Limb (tissue), 2 donors: ENCODE measurements around the gene KCNQ2.

ENCODE experiments used
- DNase-seq, 2 donors: peaks; one replicate each; pipeline ENCODE4 v3.0.0-alpha.2; 2016; ENCODE audit errors: extremely low spot score in 2 of 2

KCNQ2 gene

DNA sequence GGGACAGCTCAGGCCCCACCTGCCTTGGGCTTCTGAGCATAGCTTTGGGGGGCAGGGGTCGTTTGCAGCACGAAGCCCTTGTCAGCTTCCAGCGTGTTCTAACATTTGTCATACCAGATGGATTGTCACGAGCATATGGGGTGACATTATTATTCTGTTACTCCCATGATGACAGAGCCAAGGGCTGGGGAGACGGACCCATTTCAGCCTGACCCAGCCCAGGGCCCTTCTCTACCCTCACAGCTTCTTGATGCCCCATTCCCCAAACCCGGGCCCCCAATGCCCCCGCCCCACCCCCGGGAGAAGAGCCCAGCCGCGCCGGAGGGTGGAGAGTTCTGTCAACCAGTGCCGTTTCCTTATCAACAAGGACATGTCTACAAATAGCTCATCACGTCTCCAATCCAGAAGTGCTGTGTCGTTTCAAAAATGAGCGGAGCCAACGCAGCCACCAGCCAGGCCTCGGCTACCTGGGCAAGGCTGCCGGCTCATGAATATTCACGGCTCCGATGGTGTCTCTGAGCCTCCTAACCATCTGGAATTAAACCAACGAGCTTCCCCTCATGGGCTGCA is 101.8 kb downstream of the KCNQ2 start:
- DNase-seq = no peak

DNA sequence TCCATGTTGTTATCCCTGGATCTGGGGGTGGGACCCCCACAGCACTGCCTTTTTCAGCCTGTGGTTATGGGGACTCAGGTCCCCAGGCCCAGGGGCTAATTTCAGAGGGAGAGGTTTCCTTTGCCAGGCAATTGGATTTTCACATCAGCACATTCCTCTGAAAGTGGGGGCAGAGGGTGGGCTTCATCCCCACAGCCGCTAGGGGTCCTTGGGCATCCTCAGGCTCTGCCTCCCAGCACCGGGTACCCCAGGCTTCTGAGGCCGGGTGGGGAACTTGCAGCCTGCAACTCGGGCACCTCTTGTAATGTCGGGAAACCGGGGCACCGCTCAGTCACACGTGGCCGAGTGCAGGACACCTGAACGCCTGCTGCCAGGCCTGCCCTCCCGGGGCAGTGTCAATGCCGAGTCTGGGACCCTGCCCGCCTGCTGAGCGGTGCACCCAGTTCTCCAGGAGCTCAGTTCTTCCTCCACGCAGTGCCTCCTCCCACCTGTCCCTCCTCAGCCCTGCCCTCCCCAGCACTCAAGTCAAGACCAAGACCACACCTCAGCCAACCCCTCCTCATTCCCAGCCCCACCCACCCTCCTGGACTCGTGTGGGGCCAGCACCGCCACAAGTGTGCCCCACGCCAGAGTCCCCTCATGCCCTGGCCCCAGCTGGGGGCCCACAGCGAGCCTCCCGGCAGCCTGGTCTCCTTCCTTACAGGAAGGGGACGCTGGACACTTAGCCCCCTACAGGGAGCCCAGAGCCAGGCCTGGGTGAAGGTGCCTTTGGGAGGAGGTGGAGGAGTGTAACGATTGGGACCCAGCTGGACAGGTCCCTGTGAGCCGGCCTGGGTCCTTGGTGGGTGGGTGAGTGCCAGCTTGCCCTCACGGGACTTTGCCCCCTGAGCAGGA is 102.5 kb downstream of the KCNQ2 start:
- no peak for DNase-seq

DNA sequence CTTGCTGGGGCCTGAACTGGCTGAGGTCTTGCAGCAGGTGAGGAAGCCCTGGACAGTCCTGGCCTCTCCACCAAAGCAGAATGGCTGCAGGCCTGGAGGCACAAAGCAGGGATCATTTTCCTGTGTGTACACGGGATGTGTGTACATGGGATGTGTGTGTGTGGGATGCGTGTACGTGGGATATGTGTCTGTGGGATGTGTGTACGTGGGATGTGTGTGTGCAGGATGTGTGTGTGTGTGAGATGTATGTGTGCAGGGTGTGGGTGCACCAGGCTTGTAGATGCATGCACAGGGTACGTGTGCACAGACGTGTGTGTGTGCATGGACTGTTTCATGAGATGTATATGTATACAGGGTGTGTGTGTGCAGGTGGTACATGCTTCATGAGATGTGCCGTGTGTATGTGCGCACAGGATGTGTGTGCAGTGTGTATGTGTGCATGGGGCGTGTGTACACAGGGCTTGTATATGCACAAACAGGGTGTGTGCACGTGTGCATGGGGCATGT is 103.4 kb downstream of the KCNQ2 start:
- DNase-seq = no peak

DNA sequence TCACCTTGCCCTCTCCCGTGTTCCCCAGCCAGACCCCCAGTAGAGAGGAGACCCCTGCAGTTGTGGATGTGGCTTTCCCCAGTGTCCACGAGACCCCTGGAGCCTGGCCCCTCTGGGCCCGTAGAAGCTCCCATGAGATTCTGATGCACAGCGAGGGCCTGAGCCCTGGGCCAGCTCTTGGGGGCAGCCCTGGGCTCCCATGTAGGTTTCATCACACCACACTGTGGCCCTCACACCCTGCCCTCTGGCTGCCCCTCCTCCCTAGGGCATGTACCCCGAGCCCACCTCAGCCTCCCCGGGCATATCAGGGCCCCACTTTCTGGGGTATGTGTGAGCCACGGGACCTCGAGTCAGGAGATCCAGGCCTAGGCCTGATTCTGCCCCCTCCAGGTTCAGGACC is 104.3 kb downstream of the KCNQ2 start:
- no peak for DNase-seq

DNA sequence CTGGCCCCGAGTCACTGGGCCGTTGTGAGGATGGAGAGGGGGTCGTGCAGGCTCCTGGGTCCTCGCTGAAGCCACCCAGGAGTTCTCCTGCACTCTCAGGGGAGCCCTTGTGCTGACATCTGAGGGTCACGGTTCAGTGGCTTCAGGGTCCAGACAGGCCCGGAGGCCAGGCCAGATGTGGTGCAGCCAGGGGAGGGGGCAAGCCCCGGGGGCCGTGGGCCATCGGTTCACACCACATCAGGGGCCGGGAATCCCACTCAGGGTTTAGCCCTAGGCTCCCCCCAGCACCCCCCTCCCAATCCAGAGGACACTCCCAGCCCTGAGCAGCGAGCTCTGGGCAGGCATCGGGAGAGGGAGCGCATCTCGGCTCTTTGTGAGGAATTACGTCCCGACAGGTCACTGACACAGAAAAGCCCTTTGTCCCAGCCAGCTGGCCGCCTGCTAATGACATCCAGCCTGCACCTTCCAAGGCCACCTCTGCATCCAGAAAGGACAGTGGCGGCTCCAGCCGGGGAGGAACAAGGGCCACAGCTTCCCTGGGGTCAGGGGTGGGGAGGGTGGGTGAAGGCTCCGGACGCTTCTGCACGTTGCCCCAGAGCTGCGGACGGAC is 104.9 kb downstream of the KCNQ2 start:
- no peak for DNase-seq

DNA sequence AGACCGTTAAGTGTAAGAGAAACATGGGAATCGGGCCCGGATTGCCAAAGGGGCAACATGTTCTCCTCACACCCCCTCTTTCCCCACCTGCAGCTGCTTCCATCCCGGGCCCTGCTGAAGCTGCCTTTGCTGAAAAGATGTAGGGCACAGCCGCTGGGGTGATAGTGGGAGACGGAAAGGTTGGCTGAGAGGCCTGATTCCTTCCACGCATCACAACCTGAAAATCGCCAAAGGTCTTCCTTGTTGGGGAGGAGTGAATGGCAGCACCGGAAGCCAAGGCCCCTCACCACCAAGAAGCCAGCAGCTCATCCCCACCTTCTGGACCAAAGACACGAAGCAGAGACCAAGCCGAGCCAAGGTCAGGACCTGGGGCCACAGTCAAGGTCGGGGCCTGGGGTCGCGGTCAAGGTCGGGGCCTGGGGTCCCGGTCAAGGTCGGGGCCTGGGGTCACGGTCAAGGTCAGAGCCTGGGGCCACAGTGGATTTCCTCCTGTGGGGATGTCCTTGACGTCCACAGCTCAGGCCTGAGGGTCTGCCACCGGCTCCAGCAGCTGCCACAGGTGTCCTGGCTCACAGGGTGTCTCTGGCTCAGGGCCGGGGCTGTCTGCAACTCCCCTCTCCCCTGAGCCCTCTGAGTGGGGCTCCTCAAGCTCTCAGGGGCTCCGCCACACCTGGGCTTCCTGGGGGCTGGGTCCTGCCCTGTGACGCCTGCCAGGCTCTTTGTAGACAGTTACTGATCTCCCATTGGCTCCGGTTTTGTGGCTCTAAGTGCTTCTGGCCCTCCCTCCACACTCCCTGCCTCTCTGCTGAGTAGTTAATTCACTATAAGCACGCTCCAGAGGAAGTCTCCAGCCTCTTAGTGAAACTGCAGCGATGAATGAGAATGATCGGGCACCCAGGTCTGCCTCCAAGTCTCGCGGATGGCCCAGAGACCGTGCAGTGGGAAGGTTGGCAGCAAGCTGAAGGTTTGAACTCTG is 105.8 kb downstream of the KCNQ2 start:
- DNase-seq = no peak

DNA sequence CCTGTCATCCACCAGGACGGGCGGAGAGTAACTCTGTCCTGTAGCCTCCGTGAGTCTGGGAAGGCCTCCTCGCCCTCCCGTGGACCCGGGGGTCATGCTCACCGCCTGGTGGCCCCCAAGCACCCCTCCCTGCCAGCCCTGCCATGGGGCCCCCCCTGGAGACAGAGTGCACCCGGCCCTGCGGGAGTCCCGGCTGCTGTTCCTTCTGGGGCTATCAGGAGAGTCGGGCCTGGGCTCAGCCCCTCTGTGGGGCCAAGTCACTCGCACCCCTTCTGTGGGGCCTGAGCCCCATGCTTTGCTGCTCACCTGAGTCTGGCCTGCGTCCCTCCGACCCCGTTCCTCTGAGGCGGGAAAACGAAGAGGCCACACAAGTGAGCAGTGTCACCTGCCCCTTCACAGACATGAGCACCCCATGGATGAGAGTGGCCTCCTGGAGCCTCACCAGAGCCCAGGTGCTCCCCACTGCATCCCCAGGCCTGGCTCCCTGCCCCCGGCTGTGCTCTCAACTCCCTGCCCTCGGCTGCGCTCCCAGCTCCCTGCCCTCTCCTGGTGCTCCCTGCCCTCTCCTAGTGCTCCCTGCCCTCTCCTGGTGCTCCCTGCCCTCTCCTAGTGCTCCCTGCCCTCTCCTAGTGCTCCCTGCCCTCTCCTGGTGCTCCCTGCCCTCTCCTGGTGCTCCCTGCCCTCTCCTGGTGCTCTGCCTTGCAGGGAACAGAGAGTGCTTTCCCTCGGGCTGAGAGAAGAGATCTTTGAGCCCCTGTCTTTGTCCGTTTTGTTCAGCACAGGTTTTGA is 106.7 kb downstream of the KCNQ2 start:
- no peak for DNase-seq

DNA sequence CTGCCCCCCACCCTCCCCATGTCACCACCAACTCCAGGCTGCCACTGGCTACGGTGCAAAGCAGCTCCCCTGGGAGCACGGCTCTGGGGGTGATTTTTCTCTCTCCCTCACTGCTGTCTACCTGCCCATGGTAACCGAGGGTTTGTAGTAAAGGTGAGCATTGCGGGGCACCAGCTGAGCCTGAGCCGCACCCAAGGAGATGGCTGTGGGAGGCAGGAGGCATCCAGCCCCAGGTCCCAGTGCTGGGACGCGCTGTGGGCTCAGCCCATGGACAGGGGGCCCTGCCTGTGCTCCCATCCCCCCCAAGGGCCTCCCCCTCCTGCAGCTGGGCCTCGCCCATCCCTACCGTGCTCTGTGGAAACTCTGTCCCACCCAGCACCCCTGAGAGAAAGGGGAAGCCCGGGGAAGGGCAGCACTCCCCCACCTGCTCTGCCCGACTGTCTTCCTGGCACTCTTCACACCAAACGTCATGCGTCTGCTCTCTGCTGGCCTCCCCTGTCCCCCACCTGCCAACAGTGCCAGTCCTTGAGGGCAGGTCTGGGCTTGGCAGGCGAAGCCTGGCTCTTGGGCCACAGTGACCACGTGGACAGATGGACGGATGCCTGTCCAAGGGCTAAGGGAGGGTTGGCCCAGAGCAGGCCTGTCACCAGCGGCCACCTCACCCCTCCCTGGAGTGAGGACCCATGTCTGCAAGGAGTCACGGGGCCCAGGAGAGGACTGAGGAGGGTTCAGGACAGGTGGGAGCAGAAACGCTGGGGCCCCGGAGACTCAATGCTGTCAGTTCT is 107.5 kb downstream of the KCNQ2 start:
- DNase-seq = no peak

DNA sequence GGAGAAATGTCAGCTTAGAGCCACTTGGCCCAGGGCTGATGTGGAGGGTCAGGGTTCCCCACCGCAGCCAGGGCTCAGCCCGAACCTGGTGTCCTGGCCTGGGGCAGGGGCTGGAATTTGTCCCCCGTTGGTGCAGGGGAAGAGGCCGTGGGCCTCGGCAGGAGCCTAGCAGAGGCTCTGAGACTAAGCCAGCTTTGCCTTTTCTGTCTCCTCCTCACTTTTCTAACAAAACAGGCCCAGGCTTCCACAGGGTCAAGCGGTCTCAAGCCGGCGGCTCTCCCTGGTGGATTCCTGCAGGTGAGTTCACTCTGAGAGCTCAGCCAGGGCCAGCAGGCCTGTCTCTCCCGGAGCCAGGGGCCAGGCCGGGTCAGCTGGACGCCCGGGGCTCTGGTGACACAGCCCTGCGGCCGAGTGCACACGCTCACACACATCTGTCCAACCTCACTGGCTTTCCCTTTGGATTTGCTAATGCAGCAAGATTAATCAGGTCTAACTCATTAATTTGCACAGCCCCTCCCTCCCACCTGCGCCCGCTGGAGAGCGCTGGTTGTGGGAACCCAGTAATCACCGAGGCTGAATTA is 108.4 kb downstream of the KCNQ2 start:
- DNase-seq = no peak

DNA sequence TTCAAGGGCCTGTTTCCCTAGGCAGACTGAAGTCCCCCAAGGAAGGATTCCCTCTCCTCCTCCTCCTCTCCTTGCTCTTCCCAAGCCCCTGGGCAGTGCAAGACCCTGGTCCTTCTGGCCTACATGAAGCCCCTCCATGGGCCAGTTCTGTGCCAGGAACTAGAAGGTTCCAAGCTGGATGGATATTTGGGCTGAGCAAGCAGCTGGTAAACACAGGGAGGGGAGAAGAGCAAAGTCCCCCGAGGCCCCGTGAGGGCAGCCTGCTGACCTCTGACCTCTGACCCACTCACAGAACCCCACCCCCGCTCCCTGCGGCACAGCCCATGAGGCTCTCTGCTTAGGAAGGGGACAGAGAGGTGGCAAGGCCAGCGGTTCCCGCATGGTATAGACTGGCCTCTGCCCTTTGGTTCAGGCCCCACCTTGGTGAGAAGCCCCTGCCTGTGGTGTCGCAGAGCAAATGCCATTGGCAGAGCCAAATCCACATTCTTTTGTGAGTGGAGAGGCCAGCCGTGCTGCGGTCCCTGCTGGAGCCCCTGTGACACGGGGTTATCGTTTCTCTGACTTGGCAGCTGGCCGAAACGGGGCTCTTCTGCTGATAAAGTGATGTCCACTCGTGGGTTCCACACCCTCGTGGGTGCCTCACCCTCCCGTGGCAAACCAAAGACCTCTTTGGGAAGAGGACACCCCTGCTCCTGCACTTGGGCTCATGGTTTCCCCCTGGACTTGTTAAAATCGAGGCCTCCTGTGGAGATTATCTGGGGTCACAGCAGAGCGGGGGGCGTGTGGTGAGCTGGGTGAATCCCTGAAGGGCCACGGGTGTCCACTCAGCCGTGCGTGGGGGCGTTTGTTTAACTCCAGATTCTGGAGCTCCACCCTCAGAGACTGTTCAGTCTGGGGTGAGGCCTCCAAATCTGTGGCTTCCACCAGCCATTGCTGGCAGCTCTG is 109.2 kb downstream of the KCNQ2 start:
- no peak for DNase-seq

DNA sequence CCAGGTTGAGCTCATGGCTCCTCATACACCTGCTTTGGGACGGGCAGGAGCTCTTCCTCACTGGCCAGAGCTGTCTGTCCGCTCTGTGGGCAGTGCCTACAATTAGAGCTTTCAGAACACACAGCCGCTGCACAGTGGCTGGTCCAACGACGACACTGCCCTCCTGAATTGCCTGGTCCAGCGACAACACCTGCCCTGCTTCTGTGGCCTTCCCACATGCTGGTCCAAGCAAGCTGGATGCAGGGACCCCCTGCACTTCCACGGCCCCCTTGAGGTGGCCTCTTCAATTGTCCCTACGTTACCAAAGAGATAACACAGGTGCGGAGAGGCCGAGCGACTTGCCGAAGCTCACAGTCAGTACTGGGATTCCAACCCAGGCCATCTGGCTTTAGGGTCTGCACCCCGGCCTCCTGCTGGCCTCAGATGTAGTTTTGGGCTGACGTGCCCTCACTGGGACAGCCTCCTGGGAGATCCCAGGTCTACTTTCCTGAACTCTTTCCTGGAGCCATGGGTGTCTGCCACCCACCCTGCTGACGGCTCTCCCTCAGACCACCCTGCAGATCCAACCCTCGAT is 109.9 kb downstream of the KCNQ2 start:
- DNase-seq = no peak

DNA sequence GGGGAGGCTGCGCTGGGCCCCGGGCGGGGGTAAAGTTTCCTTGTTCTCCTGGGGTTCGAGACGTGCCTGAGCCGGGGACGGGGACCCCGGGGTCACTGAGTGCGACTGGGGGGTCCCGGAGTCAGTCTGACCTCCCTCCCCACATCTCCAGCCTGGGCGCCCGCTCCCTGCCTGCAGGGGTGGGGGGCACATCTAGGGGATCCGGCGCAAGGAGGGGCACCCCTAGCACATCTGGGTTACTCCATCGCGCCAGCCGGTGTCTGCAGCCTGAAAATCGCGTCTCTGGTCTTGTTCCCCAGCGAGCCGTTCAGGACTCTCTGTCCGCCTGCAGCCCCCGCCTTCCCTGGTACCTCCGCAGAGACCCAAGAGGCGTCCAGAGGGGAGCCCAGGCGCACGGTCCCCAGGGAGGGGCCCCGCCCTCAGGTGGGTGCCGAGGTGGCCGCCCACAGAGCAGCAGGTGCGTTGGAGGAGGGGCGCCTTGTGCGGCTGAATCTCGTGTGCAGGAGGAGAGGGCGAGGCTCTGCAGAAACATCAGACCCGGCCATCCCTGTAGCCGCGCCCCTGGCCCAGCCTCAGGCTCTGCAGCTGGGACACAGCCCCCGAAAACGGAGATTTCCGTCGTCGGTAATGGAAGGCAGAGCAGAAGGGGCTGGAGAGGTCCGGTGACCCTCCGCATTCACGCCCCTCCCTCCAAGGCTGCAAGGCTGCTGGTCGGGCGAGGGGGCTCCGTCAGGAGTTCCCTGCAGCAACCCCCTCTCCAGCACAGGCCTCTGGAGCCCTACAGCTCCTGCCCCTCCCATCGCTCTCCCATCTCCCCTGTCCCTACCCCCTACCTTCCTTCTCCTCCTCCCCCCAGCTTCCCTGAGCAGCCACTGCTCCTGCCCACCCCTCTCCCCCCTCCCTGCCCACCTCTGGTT is 110.7 kb downstream of the KCNQ2 start:
- no peak for DNase-seq

DNA sequence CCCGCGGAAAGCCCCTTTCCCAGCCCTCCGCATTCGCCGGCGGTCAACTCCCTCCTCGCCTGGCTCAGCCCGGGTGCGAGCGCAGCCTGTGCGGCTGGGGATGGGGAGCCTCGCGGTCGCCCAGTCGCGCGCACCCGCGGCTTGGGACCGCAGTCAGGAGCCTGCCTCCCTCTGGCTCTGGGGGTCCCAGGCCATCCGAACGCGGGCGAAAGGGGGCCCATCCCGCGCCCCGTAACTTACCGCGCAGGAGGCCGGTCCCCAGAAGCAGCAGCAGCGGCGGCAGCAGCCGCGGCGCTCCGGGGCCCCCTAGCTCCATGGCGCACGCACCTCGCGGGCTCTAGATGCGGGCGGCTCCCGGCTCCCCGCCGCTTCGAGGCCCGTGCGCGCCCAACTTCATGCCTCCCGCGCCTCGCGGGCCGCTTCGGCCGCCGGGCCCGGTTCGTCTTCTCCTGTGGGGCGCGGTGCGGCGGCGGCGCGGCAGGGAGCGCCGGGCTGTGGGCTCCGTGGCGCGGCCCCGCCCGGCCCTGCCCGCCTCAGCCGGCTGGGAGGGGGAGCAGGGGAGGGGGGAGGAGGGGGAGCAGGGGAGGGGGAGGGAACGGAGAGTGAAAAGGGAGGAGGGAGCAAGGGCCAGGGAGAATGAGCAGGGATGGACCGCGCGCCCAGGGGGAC is 111.5 kb downstream of the KCNQ2 start, which contains the start of gene CHRNA4:
Gene CHRNA4 (minus strand): TSS at position 500 of the 669 bp plus-strand sequence. CDS start 184 bp downstream, at position 316.
- DNase-seq = no peak

DNA sequence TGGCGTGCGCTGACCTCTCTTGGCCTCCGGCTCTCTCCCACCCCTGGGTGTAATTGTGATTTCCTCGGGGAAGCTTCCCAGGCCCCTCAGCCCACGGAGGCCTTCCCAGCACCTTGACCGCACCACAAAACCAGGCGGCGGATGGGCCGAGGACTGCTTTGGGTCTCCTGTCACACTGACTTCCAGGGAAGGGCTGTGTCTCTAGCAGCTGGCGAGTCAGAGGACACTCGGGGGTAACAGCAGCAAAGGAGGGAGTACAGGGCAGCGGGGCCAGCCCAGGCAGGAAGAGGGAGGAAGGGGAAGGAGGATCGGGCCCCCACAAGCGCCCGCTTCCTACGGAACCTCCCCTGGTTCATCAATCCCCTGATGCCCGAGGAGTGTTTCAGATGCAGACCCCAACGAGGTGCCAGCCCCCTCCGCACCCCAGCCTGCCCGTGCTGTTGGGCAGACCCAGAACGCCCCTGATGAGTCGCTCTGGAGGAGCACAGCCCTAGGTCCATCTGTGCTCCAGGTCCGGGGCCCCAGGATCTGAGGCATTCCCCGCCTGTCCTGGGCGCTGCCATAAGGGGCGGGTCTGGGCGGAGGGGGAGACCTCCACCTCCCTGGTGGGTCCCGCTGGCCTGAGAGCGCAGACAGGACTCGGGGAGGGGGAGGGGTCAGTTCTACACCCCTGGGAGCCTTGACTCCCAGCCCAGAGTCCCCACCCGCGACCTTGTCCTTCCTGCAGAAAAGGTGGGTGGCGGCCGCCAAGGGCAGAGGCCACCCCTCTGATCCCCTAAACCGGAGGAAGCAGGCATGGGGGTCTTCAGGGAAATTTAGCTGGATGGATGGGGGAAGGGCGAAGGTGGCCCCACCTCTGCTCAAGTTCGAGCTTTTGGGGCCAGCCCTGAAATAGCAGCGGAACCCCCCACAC is 112.3 kb downstream of the KCNQ2 start:
- no peak for DNase-seq
